ENCODE measurements around the gene PDGFRB.

The PDGFRB gene

GRCh38 chr5:150156027-150156368, 353 bp upstream of the PDGFRB start:
- DNase-seq (ENCODE audit: low read depth): no peak
- H3K4me3 ChIP-seq (ENCODE audit: low read length): no peak overlapping the region
- TF ChIP-seq CTCF (IDR thresholded peaks at IDR 0.05; ENCODE audit: insufficient read depth, low read depth, low read length, missing control alignments): no peak

GRCh38 chr5:150154618-150155128, 972 bp downstream of the PDGFRB start:
- no peak overlapping the region for H3K4me3 ChIP-seq (ENCODE audit: low read length)
- TF ChIP-seq CTCF (IDR thresholded peaks at IDR 0.05; ENCODE audit: insufficient read depth, low read depth, low read length, missing control alignments): no peak
- no peak for DNase-seq (ENCODE audit: low read depth)

GRCh38 chr5:150153957-150154617, 1.6 kb downstream of the PDGFRB start:
- H3K4me3 ChIP-seq (ENCODE audit: low read length): no peak overlapping the region
- no peak for TF ChIP-seq CTCF (IDR thresholded peaks at IDR 0.05; ENCODE audit: insufficient read depth, low read depth, low read length, missing control alignments)
- no peak for DNase-seq (ENCODE audit: low read depth)

GRCh38 chr5:150153483-150153882, 2.2 kb downstream of the PDGFRB start:
- DNase-seq (ENCODE audit: low read depth): no peak
- H3K4me3 ChIP-seq (ENCODE audit: low read length): no peak overlapping the region
- no peak for TF ChIP-seq CTCF (IDR thresholded peaks at IDR 0.05; ENCODE audit: insufficient read depth, low read depth, low read length, missing control alignments)

- no peak overlapping the region for H3K4me3 ChIP-seq (ENCODE audit: low read length)
- no peak for TF ChIP-seq CTCF (IDR thresholded peaks at IDR 0.05; ENCODE audit: insufficient read depth, low read depth, low read length, missing control alignments)
- no peak for DNase-seq (ENCODE audit: low read depth)
Measured at GRCh38 chr5:150152636-150153462, 2.8 kb downstream of the PDGFRB start.

- H3K4me3 ChIP-seq (ENCODE audit: low read length): no peak overlapping the region
- no peak for TF ChIP-seq CTCF (IDR thresholded peaks at IDR 0.05; ENCODE audit: insufficient read depth, low read depth, low read length, missing control alignments)
- no peak for DNase-seq (ENCODE audit: low read depth)
Measured at GRCh38 chr5:150149618-150150017, 6.0 kb downstream of the PDGFRB start.
